ENCODE measurements around the gene KLHL1. TPM values are rescaled to one million over a fixed set of nuclear protein-coding genes. Genes with fewer than 3 reads are reported as not detected.

KLHL1 gene
- polyA plus RNA-seq, 1 experiment = not detected

DNA sequence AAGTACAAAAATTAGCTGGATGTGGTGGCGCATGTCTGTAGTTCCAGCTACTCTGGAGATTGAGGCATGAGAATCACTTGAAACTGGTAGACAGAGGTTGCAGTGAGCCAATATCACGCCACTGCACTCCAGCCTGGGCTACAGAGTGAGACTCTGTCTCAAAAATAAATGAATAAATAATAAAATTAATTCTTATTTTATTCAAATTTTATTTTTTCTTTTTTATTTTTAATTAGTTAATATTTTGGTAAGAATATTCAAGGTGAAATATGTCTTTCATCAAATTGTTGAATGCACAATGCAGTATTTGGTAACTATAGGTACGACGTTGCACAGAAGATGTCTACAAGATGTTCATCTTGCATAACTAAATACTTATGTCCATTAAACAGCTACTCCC lies 111.2 kb downstream of the KLHL1 start:
- Histone ChIP-seq H3K4me3 (ENCODE audit: low read depth, low read length) (no peak overlapping the region), H3K27ac (ENCODE audit: low read depth, low read length) (no peak overlapping the region), H3K9me3 (ENCODE audit: control insufficient read depth, insufficient read depth, low read length) (0 out of 2 replicates have a peak, but pooled peaks cover 4% of the 10 kb centered on the region), H3K27me3 (ENCODE audit: control insufficient read depth, insufficient read depth, low read length) (no peaks in the 10 kb centered on the region)
- TF ChIP-seq, protein P1, sequence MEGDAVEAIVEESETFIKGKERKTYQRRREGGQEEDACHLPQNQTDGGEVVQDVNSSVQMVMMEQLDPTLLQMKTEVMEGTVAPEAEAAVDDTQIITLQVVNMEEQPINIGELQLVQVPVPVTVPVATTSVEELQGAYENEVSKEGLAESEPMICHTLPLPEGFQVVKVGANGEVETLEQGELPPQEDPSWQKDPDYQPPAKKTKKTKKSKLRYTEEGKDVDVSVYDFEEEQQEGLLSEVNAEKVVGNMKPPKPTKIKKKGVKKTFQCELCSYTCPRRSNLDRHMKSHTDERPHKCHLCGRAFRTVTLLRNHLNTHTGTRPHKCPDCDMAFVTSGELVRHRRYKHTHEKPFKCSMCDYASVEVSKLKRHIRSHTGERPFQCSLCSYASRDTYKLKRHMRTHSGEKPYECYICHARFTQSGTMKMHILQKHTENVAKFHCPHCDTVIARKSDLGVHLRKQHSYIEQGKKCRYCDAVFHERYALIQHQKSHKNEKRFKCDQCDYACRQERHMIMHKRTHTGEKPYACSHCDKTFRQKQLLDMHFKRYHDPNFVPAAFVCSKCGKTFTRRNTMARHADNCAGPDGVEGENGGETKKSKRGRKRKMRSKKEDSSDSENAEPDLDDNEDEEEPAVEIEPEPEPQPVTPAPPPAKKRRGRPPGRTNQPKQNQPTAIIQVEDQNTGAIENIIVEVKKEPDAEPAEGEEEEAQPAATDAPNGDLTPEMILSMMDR (IDR thresholded peaks at IDR 0.05; ENCODE audit: low read depth, low read length) = no peak
- ChIA-PET POLR2A (no interaction called here), CTCF (no interaction called here)
- DNase-seq (ENCODE audit: low read depth, low spot score) = no peak

DNA sequence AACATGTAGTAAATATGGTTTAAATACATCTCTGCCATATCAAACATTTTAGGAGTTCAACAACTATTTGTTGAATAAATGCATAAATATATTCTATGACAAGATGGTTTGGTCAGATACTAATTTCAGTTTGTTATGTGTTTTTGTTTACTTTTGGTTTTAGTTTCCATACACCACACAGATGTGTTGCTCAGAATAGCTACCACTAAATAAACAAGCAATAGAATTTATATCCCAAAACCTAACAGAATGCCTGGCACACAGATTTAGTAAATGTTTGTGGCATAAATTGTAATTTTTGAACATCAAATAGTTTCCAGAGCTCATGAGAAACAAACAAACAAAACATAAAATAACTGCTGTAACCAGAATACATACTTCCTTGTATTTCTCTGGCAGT lies 127.5 kb downstream of the KLHL1 start:
- DNase-seq (ENCODE audit: low read depth, low spot score) = no peak
- TF ChIP-seq, protein P1 (IDR thresholded peaks at IDR 0.05; ENCODE audit: low read depth, low read length) = no peak
- H3K27me3 ChIP-seq (ENCODE audit: control insufficient read depth, insufficient read depth, low read length) = no peaks in the 10 kb centered on the region
- ChIA-PET CTCF (no interaction called here), POLR2A (no interaction called here)
- no peak overlapping the region for H3K4me3 ChIP-seq (ENCODE audit: low read depth, low read length)
- peaks cover 7% of the 10 kb centered on the region; the same call in 1 of the 2 replicates for H3K9me3 ChIP-seq (ENCODE audit: control insufficient read depth, insufficient read depth, low read length)
- no peak overlapping the region for H3K27ac ChIP-seq (ENCODE audit: low read depth, low read length)

DNA sequence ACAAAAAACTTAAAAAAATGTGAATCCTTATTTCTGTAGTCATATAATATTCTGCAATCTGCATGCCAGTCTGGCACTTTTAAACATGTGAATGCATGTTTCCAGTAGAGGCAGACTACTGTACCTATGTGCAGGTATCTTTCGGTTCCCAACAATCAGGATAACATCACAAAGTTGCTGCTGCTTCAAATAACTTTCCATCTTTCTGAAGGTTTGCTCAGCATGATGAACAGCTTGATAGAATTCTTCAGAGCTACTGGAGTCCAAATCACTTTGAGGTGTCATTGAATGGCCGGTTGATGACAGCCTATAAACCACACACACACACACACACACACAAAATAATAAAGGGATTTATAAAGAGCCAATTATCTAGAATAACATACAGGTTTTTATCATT lies 132.8 kb downstream of the KLHL1 start:
- no peak overlapping the region for H3K4me3 ChIP-seq (ENCODE audit: low read depth, low read length)
- no peaks in the 10 kb centered on the region for H3K27me3 ChIP-seq (ENCODE audit: control insufficient read depth, insufficient read depth, low read length)
- TF ChIP-seq, protein P1 (IDR thresholded peaks at IDR 0.05; ENCODE audit: low read depth, low read length) = no peak
- no peaks in the 10 kb centered on the region for H3K9me3 ChIP-seq (ENCODE audit: control insufficient read depth, insufficient read depth, low read length)
- POLR2A ChIA-PET = no interaction called here
- CTCF ChIA-PET = no interaction called here
- DNase-seq (ENCODE audit: low read depth, low spot score) = no peak
- no peak overlapping the region for H3K27ac ChIP-seq (ENCODE audit: low read depth, low read length)

DNA sequence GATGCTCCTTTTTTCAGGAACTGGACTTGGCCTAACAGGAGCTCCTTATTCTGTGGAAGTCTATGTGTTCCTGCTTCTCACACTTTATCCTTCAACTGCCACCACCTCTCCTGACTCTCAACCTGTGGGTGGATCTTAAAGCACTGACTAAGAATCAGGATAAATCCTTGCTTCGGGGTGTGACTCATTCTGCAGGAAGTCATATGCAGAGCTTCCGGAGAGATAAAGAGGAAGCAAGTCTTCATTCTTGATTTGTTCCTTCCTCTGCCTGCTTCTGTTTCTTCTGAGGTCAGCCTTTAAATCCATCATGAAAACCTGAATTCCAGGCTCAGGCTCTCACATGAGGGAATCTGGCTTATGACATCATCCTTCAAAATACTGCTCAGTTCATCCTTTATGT lies 137.7 kb downstream of the KLHL1 start:
- CTCF ChIA-PET = no interaction called here
- H3K9me3 ChIP-seq (ENCODE audit: control insufficient read depth, insufficient read depth, low read length) = peaks cover 4% of the 10 kb centered on the region
- H3K4me3 ChIP-seq (ENCODE audit: low read depth, low read length) = no peak overlapping the region
- TF ChIP-seq, protein P1 (IDR thresholded peaks at IDR 0.05; ENCODE audit: low read depth, low read length) = no peak
- no peak overlapping the region for H3K27ac ChIP-seq (ENCODE audit: low read depth, low read length)
- H3K27me3 ChIP-seq (ENCODE audit: control insufficient read depth, insufficient read depth, low read length) = no peaks in the 10 kb centered on the region
- POLR2A ChIA-PET = no interaction called here
- no peak for DNase-seq (ENCODE audit: low read depth, low spot score)

DNA sequence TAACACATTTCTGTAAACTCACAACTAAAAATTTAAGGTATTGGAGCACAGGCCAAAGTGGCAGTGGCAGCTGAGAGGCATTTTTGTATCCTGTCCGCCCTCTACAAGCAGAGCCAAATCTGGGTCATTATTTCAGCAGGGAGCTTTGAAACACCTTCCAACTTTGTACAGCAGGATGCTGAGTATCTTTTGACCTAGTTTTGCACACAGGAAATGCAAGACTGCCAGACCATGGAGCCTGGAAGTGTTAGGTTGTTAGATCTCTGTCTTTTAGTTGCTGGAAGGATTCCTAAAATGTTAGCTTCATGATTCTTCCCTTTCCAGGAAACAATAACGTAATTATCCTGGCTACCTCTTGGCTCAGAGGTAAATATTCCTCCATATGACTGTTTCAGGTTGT lies 149.2 kb downstream of the KLHL1 start:
- no peak overlapping the region for H3K27ac ChIP-seq (ENCODE audit: low read depth, low read length)
- CTCF ChIA-PET = no interaction called here
- POLR2A ChIA-PET = no interaction called here
- H3K9me3 ChIP-seq (ENCODE audit: control insufficient read depth, insufficient read depth, low read length) = peaks cover 2% of the 10 kb centered on the region; the same call in 1 of the 2 replicates
- H3K4me3 ChIP-seq (ENCODE audit: low read depth, low read length) = no peak overlapping the region
- no peaks in the 10 kb centered on the region for H3K27me3 ChIP-seq (ENCODE audit: control insufficient read depth, insufficient read depth, low read length)
- DNase-seq (ENCODE audit: low read depth, low spot score) = no peak
- TF ChIP-seq, protein P1 (IDR thresholded peaks at IDR 0.05; ENCODE audit: low read depth, low read length) = no peak
